DOHH2 (cell line): ENCODE results near the gene MYLK.

Source experiments
- H3F3A ChIP-seq: fragments of 200-600 bp; sonication (generic), shearing (Covaris generic); 2 replicates; pipeline ENCODE4 v1.6.0; 2016; ENCODE audit warnings: antibody characterized with exemption, mild to moderate bottlenecking; ENCODE audit not compliant: control insufficient read depth, insufficient read depth
- H3K27ac ChIP-seq: fragments of 200-600 bp; sonication (generic); 2 replicates; pipeline ENCODE4 v1.5.1; 2014; ENCODE audit warnings: low read depth, mild to moderate bottlenecking, low read length, moderate library complexity
- H3K27me3 ChIP-seq: fragments of 200-600 bp; sonication (generic); 2 replicates; pipeline ENCODE4 v1.6.1; 2014; ENCODE audit warnings: mild to moderate bottlenecking, low read length, mixed read lengths; ENCODE audit not compliant: control insufficient read depth
- H3K36me3 ChIP-seq: fragments of 200-600 bp; sonication (generic); 2 replicates; pipeline ENCODE4 v1.6.1; 2014; ENCODE audit warnings: mild to moderate bottlenecking, low read length, moderate library complexity, mixed read lengths; ENCODE audit not compliant: control insufficient read depth
- H3K4me1 ChIP-seq: fragments of 200-600 bp; sonication (generic); 2 replicates; pipeline ENCODE4 v1.6.1; 2014; ENCODE audit warnings: mild to moderate bottlenecking, low read length, mixed read lengths; ENCODE audit not compliant: control insufficient read depth
- H3K4me2 ChIP-seq: fragments of 200-600 bp; sonication (generic); 2 replicates; pipeline ENCODE4 v1.6.0; 2014; ENCODE audit warnings: mild to moderate bottlenecking, low read length, moderate library complexity
- H3K4me3 ChIP-seq: fragments of 200-600 bp; sonication (generic); 2 replicates; pipeline ENCODE4 v1.5.1; 2014; ENCODE audit warnings: mild to moderate bottlenecking, low read length, mixed read lengths
- H3K79me2 ChIP-seq: fragments of 200-600 bp; sonication (generic); 2 replicates; pipeline ENCODE4 v1.6.1; 2014; ENCODE audit warnings: mild to moderate bottlenecking, low read length, mixed read lengths; ENCODE audit not compliant: control insufficient read depth
- H3K9me2 ChIP-seq: fragments of 200-600 bp; sonication (generic); replicated peaks from 2 replicates; pipeline ENCODE4 v1.6.1; 2014; ENCODE audit warnings: mild to moderate bottlenecking, low read length, mixed read lengths; ENCODE audit not compliant: control insufficient read depth
- H3K9me3 ChIP-seq: fragments of 200-600 bp; sonication (generic); 2 replicates; pipeline ENCODE4 v1.6.1; 2014; ENCODE audit warnings: antibody characterized with exemption, low read length, mixed read lengths; ENCODE audit not compliant: control insufficient read depth, insufficient read depth
- H4K20me1 ChIP-seq: fragments of 200-600 bp; sonication (generic); 2 replicates; pipeline ENCODE4 v1.6.0; 2014; ENCODE audit warnings: low read depth, mild to moderate bottlenecking, antibody characterized with exemption, low read length, moderate library complexity; ENCODE audit not compliant: control insufficient read depth, insufficient read depth
- EZH2phosphoT487 ChIP-seq: fragments of 200-600 bp; sonication (generic); IDR thresholded peaks from 2 replicates; pipeline ENCODE4 v1.6.1; 2017; ENCODE audit warnings: borderline replicate concordance, mild to moderate bottlenecking, antibody characterized with exemption, low read length, moderate library complexity, mixed read lengths
- TF ChIP-seq, protein P1 (sequence below): fragments of 200-600 bp; sonication (generic); IDR thresholded peaks from one replicate; pipeline ENCODE4 v1.5.1; 2014; ENCODE audit warnings: antibody characterized with exemption, mild to moderate bottlenecking, low read depth, low read length; ENCODE audit not compliant: poor library complexity, severe bottlenecking

Gene MYLK

DNA sequence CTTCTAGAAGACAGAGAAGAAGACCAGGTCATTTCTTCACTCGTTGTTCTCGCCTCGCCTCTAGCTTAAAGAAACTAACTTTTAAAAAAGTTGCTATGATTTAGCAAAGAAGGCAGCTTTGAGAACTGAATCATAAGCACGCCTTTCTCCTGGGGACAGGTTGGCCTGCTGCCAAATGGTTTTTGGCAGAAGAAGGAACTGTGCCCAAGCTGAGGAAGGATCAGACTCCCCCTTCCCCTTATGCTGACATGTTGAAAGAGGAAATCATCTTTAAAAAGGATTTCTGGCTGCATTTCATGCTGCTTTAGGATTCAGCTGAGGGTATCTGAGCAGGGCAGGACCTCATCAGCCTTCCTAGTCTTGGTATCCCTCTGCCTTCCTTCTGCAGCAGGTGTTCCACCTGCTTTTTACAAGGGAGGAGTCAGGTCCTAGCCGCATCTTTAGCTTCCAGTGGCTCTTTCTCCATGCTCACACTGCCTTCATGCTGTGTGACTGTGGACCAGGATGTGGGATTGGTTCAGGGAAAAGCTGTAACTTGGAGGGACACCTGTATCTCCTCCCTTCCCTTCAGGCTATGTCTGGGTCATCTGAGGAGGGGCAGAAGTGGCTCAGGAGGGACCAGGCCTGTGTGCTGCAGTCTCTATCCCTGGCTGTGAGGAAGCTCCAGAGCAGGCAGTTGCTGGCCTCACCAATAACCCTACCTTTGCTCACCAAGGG, 265.2 kb downstream of the MYLK start:
- Histone ChIP-seq H3K27me3 (no peaks in the 10 kb centered on the region), H3F3A (no peaks in the 10 kb centered on the region), H3K36me3 (no peaks in the 10 kb centered on the region), H3K4me2 (no peak overlapping the region), H4K20me1 (no peaks in the 10 kb centered on the region), H3K27ac (no peak overlapping the region), H3K4me3 (no peak overlapping the region), H3K9me2 (no peaks in the 10 kb centered on the region), H3K9me3 (no peaks in the 10 kb centered on the region), H3K4me1 (peaks cover 14% of the 10 kb centered on the region), H3K79me2 (no peaks in the 10 kb centered on the region)
- TF ChIP-seq EZH2phosphoT487, result no peak
- TF ChIP-seq, protein P1, sequence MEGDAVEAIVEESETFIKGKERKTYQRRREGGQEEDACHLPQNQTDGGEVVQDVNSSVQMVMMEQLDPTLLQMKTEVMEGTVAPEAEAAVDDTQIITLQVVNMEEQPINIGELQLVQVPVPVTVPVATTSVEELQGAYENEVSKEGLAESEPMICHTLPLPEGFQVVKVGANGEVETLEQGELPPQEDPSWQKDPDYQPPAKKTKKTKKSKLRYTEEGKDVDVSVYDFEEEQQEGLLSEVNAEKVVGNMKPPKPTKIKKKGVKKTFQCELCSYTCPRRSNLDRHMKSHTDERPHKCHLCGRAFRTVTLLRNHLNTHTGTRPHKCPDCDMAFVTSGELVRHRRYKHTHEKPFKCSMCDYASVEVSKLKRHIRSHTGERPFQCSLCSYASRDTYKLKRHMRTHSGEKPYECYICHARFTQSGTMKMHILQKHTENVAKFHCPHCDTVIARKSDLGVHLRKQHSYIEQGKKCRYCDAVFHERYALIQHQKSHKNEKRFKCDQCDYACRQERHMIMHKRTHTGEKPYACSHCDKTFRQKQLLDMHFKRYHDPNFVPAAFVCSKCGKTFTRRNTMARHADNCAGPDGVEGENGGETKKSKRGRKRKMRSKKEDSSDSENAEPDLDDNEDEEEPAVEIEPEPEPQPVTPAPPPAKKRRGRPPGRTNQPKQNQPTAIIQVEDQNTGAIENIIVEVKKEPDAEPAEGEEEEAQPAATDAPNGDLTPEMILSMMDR, result no peak

DNA sequence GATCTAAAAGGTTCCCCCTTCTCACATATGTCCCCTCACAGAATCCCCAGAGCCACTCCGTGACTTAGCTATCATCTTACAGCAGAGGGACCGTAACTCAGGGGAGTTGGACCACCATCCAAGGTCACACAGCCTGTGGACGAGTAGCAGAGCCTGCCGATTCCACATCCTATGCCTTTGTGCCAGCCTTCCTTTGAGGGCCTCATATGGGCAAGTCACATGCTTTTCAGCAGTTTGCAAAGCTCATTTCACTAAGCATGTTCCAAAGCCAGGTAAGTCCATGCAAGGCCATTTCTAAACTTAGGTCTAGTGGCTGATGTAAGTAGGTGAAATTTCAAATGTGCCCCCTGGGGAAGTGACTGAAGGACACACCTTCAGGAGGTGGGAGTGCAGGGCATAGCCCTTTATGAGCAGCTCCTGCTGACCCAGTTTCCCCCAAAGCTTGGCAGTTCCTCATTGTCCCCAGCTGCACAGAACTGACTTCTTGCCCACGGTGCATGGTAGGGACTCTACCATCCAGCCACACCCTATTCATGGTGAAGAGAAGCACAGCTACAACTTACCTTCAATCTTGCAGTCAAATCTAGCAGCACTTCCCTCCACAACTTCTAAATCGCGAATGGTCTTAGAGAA, 265.9 kb downstream of the MYLK start:
- H3K9me2 ChIP-seq, result no peaks in the 10 kb centered on the region
- H3K4me3 ChIP-seq, result no peak overlapping the region
- TF ChIP-seq EZH2phosphoT487, result no peak
- TF ChIP-seq, protein P1, result no peak
- H4K20me1 ChIP-seq, result no peaks in the 10 kb centered on the region
- no peak overlapping the region for H3K27ac ChIP-seq
- H3K9me3 ChIP-seq, result no peaks in the 10 kb centered on the region
- no peaks in the 10 kb centered on the region for H3K27me3 ChIP-seq
- no peaks in the 10 kb centered on the region for H3F3A ChIP-seq
- H3K4me1 ChIP-seq, result peaks cover 14% of the 10 kb centered on the region
- H3K79me2 ChIP-seq, result no peaks in the 10 kb centered on the region
- H3K36me3 ChIP-seq, result peaks cover 3% of the 10 kb centered on the region; the same call in 1 of the 2 replicates
- no peak overlapping the region for H3K4me2 ChIP-seq

DNA sequence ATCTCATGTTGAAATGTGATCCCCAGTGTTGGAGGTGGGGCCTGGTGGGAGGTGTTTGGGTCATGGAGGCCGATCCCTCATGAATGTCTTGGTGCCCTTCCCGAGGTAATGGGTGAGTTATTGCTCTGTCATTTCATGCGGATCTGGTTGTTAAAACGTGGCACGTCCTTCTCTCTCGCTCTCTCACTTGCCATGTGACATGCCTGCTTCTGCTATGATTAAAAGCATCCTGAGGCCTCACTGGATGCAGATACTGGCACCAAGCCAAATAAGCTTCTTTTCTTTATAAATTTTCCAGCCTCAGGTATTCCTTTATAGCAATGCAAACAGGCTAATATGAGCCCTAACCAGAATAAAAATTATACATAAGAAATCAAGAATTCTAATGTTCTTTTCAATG, 267.5 kb downstream of the MYLK start:
- Histone ChIP-seq H3K27ac (no peak overlapping the region), H3K79me2 (no peaks in the 10 kb centered on the region), H3F3A (no peaks in the 10 kb centered on the region), H3K27me3 (no peaks in the 10 kb centered on the region), H3K4me3 (no peak overlapping the region), H3K36me3 (peaks cover 15% of the 10 kb centered on the region), H3K9me3 (no peaks in the 10 kb centered on the region), H3K4me1 (peaks cover 14% of the 10 kb centered on the region), H3K9me2 (no peaks in the 10 kb centered on the region), H4K20me1 (no peaks in the 10 kb centered on the region), H3K4me2 (no peak overlapping the region)
- no peak for TF ChIP-seq EZH2phosphoT487
- TF ChIP-seq, protein P1, result no peak
